ENCODE results near the gene OR5A2. TPM values are rescaled to one million over a fixed set of nuclear protein-coding genes. Genes with fewer than 3 reads are reported as not detected.
"Not testable (repeated sequence)": the region's sequence is repeated elsewhere in the genome, so short reads cannot be mapped to it uniquely, and the experiment has no call there.

The OR5A2 gene
- polyA plus RNA-seq, 5 donors: 0.03 to 0.05 (median 0.03) TPM; not detected in 1

- DNase-seq: no peak
Measured at GRCh38 chr11:59394186-59394585, 32.0 kb downstream of the OR5A2 start.

DNA sequence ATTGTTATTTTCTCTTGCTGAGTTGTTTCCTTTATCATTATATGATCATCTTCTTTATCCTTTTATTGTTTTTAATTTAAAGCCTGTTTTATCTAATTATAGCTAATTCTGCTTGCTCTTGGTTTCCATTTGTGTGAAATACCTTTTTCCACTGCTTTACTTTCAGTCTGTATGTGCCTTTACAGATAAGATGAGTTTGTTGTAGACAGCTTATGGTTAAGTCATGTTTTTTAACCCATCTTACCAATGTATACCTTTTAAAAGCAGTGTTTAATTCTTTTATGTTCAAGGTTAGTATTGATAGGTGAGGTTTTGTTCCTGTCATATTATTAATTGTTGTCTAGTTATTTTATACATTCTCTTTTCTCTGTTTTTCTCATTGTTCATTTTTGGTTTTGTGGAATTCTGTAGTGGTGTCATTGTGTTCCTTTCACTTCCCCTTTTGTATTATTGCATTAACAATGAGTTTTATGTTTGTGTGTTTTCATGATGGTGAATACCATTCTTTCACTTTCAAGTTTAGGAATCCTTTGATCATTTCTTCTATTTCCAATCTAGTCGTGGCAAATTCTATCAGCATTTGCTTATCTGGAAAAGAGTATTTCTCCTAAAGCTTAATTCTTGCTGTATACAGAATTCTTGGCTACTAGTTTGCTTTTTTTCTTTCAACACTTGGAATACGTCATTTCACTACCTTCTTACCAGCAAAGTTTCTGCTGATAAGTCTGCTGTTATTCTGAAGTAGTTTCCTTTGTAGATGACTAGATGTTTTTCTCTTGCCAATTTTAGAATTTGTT lies 45.8 kb downstream of the OR5A2 start:
- no peak for DNase-seq

DNA sequence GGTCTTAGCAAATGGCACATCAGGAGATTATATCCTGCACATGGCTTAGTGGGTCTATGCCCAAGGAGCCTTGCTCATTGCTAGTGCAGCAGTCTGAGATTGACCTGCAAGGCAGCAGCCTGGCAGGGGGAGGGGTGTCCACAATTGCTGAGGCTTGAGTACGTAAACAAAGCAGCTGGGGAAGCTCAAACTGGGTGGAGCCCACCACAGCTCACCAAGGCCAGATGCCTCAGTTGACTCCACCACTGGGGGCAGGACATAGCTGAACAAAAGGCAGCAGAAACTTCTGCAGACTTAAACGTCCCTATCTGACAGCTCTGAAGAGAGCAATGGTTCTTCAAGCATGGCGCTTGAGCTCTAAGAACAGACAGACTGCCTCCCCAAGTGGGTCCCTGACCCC lies 53.9 kb downstream of the OR5A2 start:
- DNase-seq: not testable (repeated sequence)

GRCh38 chr11:59368238-59369022 lies 57.8 kb downstream of the OR5A2 start:
- DNase-seq: no peak

Other genes starting within 250 kb of the OR5A2 start
- gene MPEG1, start 213.5 kb downstream of the OR5A2 start, polyA plus RNA-seq (ENCODE audit: insufficient read depth in 1 of 5, insufficient read length in 5 of 5, low replicate concordance in 1 of 5): 10 to 100 TPM; 12.0 to 16.4 (median 14.7) TPM
- gene OR5AN1, start 67.5 kb downstream of the OR5A2 start, polyA plus RNA-seq (ENCODE audit: insufficient read depth in 1 of 5, insufficient read length in 5 of 5, low replicate concordance in 1 of 5): not detected
- under 1 TPM in 2 of 5 donors, not detected in 3; 0.03 to 0.04 TPM for gene OR5A1, start 10.1 kb upstream of the OR5A2 start, polyA plus RNA-seq (ENCODE audit: insufficient read depth in 1 of 5, insufficient read length in 5 of 5, low replicate concordance in 1 of 5)
- gene OR4D6, start 30.5 kb upstream of the OR5A2 start, polyA plus RNA-seq (ENCODE audit: insufficient read depth in 1 of 5, insufficient read length in 5 of 5, low replicate concordance in 1 of 5): not detected
- not detected for gene OR4D10, start 46.9 kb upstream of the OR5A2 start, polyA plus RNA-seq (ENCODE audit: insufficient read depth in 1 of 5, insufficient read length in 5 of 5, low replicate concordance in 1 of 5)
- not detected for gene OR4D11, start 77.2 kb upstream of the OR5A2 start, polyA plus RNA-seq (ENCODE audit: insufficient read depth in 1 of 5, insufficient read length in 5 of 5, low replicate concordance in 1 of 5)
- gene OR4D9, start 85.1 kb upstream of the OR5A2 start, polyA plus RNA-seq (ENCODE audit: insufficient read depth in 1 of 5, insufficient read length in 5 of 5, low replicate concordance in 1 of 5): under 1 TPM; 0.03 to 0.09 (median 0.06) TPM
- 10 to 100 TPM; 34.2 to 45.4 (median 37.9) TPM for gene OSBP, start 189.4 kb upstream of the OR5A2 start, polyA plus RNA-seq (ENCODE audit: insufficient read depth in 1 of 5, insufficient read length in 5 of 5, low replicate concordance in 1 of 5)
- 10 to 100 TPM; 32.7 to 45.0 (median 41.3) TPM for gene PATL1, start 242.6 kb upstream of the OR5A2 start, polyA plus RNA-seq (ENCODE audit: insufficient read depth in 1 of 5, insufficient read length in 5 of 5, low replicate concordance in 1 of 5)